Hepatocyte (in vitro differentiated cells): ENCODE measurements around the gene SOX4.

ENCODE experiments used
- EZH2 ChIP-seq: fragments of 200-600 bp; sonication (generic); IDR thresholded peaks from 2 replicates; pipeline ENCODE4 v1.6.1; 2016; ENCODE audit warnings: antibody characterized with exemption, mild to moderate bottlenecking, borderline replicate concordance
- TF ChIP-seq, protein P1 (sequence below): fragments of 200-600 bp; sonication (generic); IDR thresholded peaks from 2 replicates; pipeline ENCODE4 v1.5.1; 2016; ENCODE audit warnings: antibody characterized with exemption, mild to moderate bottlenecking; ENCODE audit not compliant: poor library complexity

DNA sequence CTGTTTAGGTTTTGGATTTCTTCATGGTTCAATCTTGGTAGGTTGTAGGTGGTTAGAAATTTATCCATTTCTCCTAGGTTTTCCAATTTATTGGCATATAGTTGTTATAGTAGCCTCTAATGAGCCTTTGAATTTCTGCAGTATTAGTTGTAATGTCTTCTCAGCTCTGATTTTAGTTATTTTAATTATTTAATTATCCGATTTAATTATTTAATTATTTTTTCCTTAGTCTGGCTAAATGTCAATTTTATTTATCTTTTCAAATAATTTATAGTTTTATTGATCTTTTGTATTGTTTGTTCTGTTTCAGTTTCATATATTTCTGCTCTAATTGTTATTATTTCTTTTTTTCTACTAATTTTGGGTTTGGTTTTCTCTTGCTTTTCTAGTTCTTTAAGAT lies 28.1 kb upstream of the SOX4 start:
- TF ChIP-seq, protein P1, sequence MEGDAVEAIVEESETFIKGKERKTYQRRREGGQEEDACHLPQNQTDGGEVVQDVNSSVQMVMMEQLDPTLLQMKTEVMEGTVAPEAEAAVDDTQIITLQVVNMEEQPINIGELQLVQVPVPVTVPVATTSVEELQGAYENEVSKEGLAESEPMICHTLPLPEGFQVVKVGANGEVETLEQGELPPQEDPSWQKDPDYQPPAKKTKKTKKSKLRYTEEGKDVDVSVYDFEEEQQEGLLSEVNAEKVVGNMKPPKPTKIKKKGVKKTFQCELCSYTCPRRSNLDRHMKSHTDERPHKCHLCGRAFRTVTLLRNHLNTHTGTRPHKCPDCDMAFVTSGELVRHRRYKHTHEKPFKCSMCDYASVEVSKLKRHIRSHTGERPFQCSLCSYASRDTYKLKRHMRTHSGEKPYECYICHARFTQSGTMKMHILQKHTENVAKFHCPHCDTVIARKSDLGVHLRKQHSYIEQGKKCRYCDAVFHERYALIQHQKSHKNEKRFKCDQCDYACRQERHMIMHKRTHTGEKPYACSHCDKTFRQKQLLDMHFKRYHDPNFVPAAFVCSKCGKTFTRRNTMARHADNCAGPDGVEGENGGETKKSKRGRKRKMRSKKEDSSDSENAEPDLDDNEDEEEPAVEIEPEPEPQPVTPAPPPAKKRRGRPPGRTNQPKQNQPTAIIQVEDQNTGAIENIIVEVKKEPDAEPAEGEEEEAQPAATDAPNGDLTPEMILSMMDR, result no peak
- TF ChIP-seq EZH2, result no peak
